ENCODE results near the gene SPNS3.

DNA sequence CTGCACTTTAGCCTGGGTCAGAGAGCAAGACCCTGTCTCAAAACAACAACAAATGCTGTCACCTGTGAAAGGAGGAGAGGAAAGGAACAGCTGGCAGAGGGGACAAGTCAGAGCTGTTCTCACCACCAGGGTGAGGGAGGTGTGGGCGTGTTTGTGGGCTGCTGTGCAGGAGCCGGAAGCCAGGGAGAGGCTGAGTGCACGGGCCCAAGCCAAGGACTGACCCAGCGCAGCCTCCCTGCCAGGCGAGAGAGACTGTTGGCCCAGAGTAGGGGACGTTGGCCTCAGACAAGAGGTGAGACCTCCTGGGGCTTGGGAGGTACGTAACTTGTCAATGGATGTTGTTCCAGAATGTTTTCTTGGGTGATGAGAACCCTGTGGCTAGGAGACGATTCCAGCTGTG is 75.7 kb downstream of the SPNS3 start:
- TF ChIP-seq CTCF (IDR thresholded peaks at IDR 0.05) (no peak), POLR2A (IDR thresholded peaks at IDR 0.05) (no peak)
